HEK293 (cell line): Measurements from ENCODE around the gene CBLN1.

Source experiments
- CTCF ChIA-PET: fragments of 350-600 bp; formaldehyde crosslinking; extraction: SDS; loops from one replicate; lab custom pipeline; 2021; ENCODE audit warnings: antibody characterized with exemption; lab: Yijun Ruan, JAX
- POLR2A ChIA-PET: fragments of 300-600 bp; formaldehyde crosslinking; extraction: SDS; loops from one replicate; lab custom pipeline; 2020; ENCODE audit warnings: antibody characterized with exemption, inconsistent platforms; lab: Yijun Ruan, JAX
- H3K27ac ChIP-seq: fragments of 200-500 bp; sonication (Bioruptor generic); 2 replicates; pipeline ENCODE4 v1.5.1; 2014; ENCODE audit warnings: low read depth, low read length, control low read depth, inconsistent platforms; ENCODE audit errors: extremely low read depth
- H3K36me3 ChIP-seq, 2 experiments: fragments of 200-500 bp in 1 of 2; sonication (Bioruptor generic) in 1 of 2; 1 replicate in 1 of 2; 2 replicates in 1 of 2; pipeline ENCODE4 v1.5.1; 2014 to 2017; ENCODE audit warnings: inconsistent platforms in 2 of 2, low read length in 2 of 2; ENCODE audit not compliant: control insufficient read depth in 2 of 2, insufficient read depth in 1 of 2
- H3K4me1 ChIP-seq: fragments of 200-500 bp; sonication (Bioruptor generic); 2 replicates; pipeline ENCODE4 v1.5.1; 2014; ENCODE audit warnings: mild to moderate bottlenecking, low read length, inconsistent platforms; ENCODE audit not compliant: control insufficient read depth, insufficient read depth
- H3K4me3 ChIP-seq: 2 replicates; pipeline ENCODE4 v1.5.1; 2011; ENCODE audit warnings: low read depth, mild to moderate bottlenecking, control low read depth, low read length, moderate library complexity
- H3K9me3 ChIP-seq: fragments of 200-500 bp; sonication (Bioruptor generic); 2 replicates; pipeline ENCODE4 v1.5.1; 2014; ENCODE audit warnings: low read depth, low read length, inconsistent platforms; ENCODE audit not compliant: control insufficient read depth, insufficient read depth
- GLI4 ChIP-seq: fragments of 450-650 bp; formaldehyde crosslinking; IDR thresholded peaks from 2 replicates; pipeline ENCODE4 v1.5.1; 2016; ENCODE audit warnings: missing biosample characterization, missing genetic modification characterization
- KLF7 ChIP-seq: fragments of 450-650 bp; formaldehyde crosslinking; IDR thresholded peaks from 2 replicates; pipeline ENCODE4 v1.5.1; 2016; ENCODE audit warnings: missing biosample characterization, missing genetic modification characterization, borderline replicate concordance
- KLF9 ChIP-seq: fragments of 450-650 bp; formaldehyde crosslinking; IDR thresholded peaks from 2 replicates; pipeline ENCODE4 v1.5.1; 2016; ENCODE audit warnings: missing biosample characterization, missing genetic modification characterization, low read depth
- SALL2 ChIP-seq: fragments of 450-650 bp; formaldehyde crosslinking; IDR thresholded peaks from 2 replicates; pipeline ENCODE4 v1.5.0; 2017; ENCODE audit warnings: missing biosample characterization, mild to moderate bottlenecking, missing genetic modification characterization, borderline replicate concordance
- TRIM28 ChIP-seq: IDR thresholded peaks from 2 replicates; pipeline ENCODE4 v1.6.1; 2011; ENCODE audit warnings: low read length, control low read depth, borderline replicate concordance
- ZBTB7A ChIP-seq: fragments of 450-650 bp; formaldehyde crosslinking; IDR thresholded peaks from 2 replicates; pipeline ENCODE4 v1.5.1; 2016; ENCODE audit warnings: low read depth, missing biosample characterization, missing genetic modification characterization
- ZBTB8A ChIP-seq: fragments of 450-650 bp; formaldehyde crosslinking; IDR thresholded peaks from 2 replicates; pipeline ENCODE4 v1.5.1; 2016; ENCODE audit warnings: missing biosample characterization, missing genetic modification characterization
- ZFHX2 ChIP-seq: fragments of 450-650 bp; formaldehyde crosslinking; conservative IDR thresholded peaks from 2 replicates; pipeline ENCODE4 v1.5.1; 2016; ENCODE audit warnings: missing biosample characterization, missing genetic modification characterization
- ZIC2 ChIP-seq: fragments of 450-650 bp; formaldehyde crosslinking; IDR thresholded peaks from 2 replicates; pipeline ENCODE4 v1.5.1; 2016; ENCODE audit warnings: missing biosample characterization, missing genetic modification characterization
- ZNF24 ChIP-seq: fragments of 450-650 bp; formaldehyde crosslinking; IDR thresholded peaks from 2 replicates; pipeline ENCODE4 v1.5.1; 2016; ENCODE audit warnings: missing biosample characterization, missing genetic modification characterization
- ZNF354C ChIP-seq: fragments of 450-650 bp; formaldehyde crosslinking; IDR thresholded peaks from 2 replicates; pipeline ENCODE4 v1.5.1; 2016; ENCODE audit warnings: missing biosample characterization, missing genetic modification characterization, low read depth, borderline replicate concordance
- ZNF423 ChIP-seq: fragments of 450-650 bp; formaldehyde crosslinking; IDR thresholded peaks from 2 replicates; pipeline ENCODE4 v1.5.1; 2016; ENCODE audit warnings: missing biosample characterization, missing genetic modification characterization
- ZNF549 ChIP-seq: fragments of 450-650 bp; IDR thresholded peaks from 2 replicates; pipeline ENCODE4 v1.5.1; 2018; ENCODE audit warnings: missing biosample characterization, missing genetic modification characterization, mild to moderate bottlenecking, inconsistent platforms, moderate library complexity
- ZNF561 ChIP-seq: fragments of 450-650 bp; IDR thresholded peaks from 2 replicates; pipeline ENCODE4 v1.5.1; 2018; ENCODE audit warnings: missing biosample characterization, missing genetic modification characterization, borderline replicate concordance
- ZNF596 ChIP-seq: fragments of 450-650 bp; IDR thresholded peaks from 2 replicates; pipeline ENCODE4 v1.5.0; 2018; ENCODE audit warnings: missing biosample characterization, mild to moderate bottlenecking, missing genetic modification characterization, moderate library complexity
- ZNF600 ChIP-seq: fragments of 450-650 bp; formaldehyde crosslinking; IDR thresholded peaks from 2 replicates; pipeline ENCODE4 v1.5.1; 2016; ENCODE audit warnings: missing biosample characterization, missing genetic modification characterization
- ZNF621 ChIP-seq: fragments of 450-650 bp; formaldehyde crosslinking; IDR thresholded peaks from 2 replicates; pipeline ENCODE4 v1.5.1; 2017; ENCODE audit warnings: missing biosample characterization, missing genetic modification characterization
- ZNF624 ChIP-seq: fragments of 450-650 bp; formaldehyde crosslinking; IDR thresholded peaks from 2 replicates; pipeline ENCODE4 v1.5.1; 2017; ENCODE audit warnings: missing biosample characterization, missing genetic modification characterization
- ZNF664 ChIP-seq: fragments of 450-650 bp; formaldehyde crosslinking; IDR thresholded peaks from 2 replicates; pipeline ENCODE4 v1.5.1; 2016; ENCODE audit warnings: missing biosample characterization, missing genetic modification characterization
- ZNF843 ChIP-seq: fragments of 450-650 bp; formaldehyde crosslinking; IDR thresholded peaks from 2 replicates; pipeline ENCODE4 v1.5.1; 2016; ENCODE audit warnings: missing biosample characterization, missing genetic modification characterization
- TF ChIP-seq, protein P1 (sequence below): fragments of 450-650 bp; formaldehyde crosslinking; IDR thresholded peaks from 2 replicates; pipeline ENCODE4 v1.5.1; 2016; ENCODE audit warnings: missing biosample characterization, missing genetic modification characterization
- TF ChIP-seq, protein P2 (sequence below): fragments of 450-650 bp; formaldehyde crosslinking; IDR thresholded peaks from 2 replicates; pipeline ENCODE4 v1.5.1; 2016; ENCODE audit warnings: missing biosample characterization, missing genetic modification characterization
- TF ChIP-seq, protein P3 (sequence below): fragments of 450-650 bp; formaldehyde crosslinking; IDR thresholded peaks from 2 replicates; pipeline ENCODE4 v1.5.1; 2016; ENCODE audit warnings: missing biosample characterization, missing genetic modification characterization, borderline replicate concordance
- TF ChIP-seq, protein P4 (sequence below): fragments of 450-650 bp; formaldehyde crosslinking; IDR thresholded peaks from 2 replicates; pipeline ENCODE4 v1.5.1; 2017; ENCODE audit warnings: missing biosample characterization, missing genetic modification characterization
- TF ChIP-seq, protein P5 (sequence below): fragments of 450-650 bp; formaldehyde crosslinking; IDR thresholded peaks from 2 replicates; pipeline ENCODE4 v1.5.1; 2016; ENCODE audit warnings: missing biosample characterization, missing genetic modification characterization

Gene CBLN1

DNA sequence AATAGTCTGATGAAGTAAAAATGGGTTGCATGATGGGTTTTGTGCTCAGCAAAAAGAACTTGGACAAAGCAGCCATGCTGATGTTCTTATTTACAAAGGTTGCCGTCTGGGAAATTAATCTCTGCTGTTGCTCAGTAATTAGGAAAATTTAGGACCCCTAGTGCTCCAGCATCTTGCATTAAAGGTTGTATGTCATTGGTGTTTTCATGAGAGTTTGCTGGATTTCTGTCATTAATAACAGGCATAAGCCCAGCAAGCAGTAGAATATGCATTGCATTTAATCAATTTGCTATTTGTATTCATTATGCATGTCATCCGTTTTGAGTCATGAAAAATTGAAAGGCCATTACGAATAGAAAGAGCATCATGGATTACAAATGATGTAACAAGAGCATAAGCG is 46.7 kb upstream of the CBLN1 start (continued):
- TF ChIP-seq ZNF354C (tag by site-specific recombination) (no peak), ZIC2 (no peak), ZBTB7A (tag by site-specific recombination) (no peak), TRIM28 (no peak), SALL2 (tag by site-specific recombination) (no peak), ZNF549 (tag by site-specific recombination) (no peak), ZNF596 (tag by site-specific recombination) (no peak), KLF7 (tag by site-specific recombination) (no peak)
- TF ChIP-seq, protein P1, sequence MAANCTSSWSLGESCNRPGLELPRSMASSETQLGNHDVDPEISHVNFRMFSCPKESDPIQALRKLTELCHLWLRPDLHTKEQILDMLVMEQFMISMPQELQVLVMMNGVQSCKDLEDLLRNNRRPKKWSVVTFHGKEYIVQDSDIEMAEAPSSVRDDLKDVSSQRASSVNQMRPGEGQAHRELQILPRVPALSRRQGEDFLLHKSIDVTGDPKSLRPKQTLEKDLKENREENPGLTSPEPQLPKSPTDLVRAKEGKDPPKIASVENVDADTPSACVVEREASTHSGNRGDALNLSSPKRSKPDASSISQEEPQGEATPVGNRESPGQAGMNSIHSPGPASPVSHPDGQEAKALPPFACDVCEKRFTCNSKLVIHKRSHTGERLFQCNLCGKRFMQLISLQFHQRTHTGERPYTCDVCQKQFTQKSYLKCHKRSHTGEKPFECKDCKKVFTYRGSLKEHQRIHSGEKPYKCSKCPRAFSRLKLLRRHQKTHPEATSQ (tag by site-specific recombination), result no peak
- TF ChIP-seq, protein P2, sequence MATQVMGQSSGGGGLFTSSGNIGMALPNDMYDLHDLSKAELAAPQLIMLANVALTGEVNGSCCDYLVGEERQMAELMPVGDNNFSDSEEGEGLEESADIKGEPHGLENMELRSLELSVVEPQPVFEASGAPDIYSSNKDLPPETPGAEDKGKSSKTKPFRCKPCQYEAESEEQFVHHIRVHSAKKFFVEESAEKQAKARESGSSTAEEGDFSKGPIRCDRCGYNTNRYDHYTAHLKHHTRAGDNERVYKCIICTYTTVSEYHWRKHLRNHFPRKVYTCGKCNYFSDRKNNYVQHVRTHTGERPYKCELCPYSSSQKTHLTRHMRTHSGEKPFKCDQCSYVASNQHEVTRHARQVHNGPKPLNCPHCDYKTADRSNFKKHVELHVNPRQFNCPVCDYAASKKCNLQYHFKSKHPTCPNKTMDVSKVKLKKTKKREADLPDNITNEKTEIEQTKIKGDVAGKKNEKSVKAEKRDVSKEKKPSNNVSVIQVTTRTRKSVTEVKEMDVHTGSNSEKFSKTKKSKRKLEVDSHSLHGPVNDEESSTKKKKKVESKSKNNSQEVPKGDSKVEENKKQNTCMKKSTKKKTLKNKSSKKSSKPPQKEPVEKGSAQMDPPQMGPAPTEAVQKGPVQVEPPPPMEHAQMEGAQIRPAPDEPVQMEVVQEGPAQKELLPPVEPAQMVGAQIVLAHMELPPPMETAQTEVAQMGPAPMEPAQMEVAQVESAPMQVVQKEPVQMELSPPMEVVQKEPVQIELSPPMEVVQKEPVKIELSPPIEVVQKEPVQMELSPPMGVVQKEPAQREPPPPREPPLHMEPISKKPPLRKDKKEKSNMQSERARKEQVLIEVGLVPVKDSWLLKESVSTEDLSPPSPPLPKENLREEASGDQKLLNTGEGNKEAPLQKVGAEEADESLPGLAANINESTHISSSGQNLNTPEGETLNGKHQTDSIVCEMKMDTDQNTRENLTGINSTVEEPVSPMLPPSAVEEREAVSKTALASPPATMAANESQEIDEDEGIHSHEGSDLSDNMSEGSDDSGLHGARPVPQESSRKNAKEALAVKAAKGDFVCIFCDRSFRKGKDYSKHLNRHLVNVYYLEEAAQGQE (tag by site-specific recombination), result no peak

DNA sequence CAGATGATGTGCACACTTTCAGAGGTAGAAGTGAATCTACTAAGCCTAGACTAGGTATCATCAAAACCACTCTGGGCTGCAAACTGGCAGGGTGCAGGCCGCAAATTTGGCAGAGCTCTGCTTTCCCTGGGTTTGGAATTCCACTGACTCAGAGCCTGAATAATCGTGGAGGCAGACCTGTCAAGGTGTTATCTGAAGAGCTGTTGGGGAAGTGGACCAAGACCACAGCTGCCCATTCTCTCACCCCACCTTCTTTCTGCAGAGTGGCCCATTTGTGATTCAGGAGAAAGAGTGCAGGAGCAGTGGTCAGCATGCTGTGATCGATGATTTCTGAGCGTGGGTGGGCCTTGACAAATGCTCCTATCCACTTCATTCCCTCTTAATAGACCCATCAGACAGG is 45.8 kb upstream of the CBLN1 start:
- no peak overlapping the region for H3K4me3 ChIP-seq
- POLR2A ChIA-PET, result no interaction called here
- no peak overlapping the region for H3K27ac ChIP-seq
- no peaks in the 10 kb centered on the region for H3K36me3 ChIP-seq
- H3K9me3 ChIP-seq, result no peaks in the 10 kb centered on the region
- no peaks in the 10 kb centered on the region for H3K4me1 ChIP-seq
- CTCF ChIA-PET, result interaction anchor here (0.5 kb wide), 1 partner anchor 131 kb away, joined by 3 read pairs; no protein-coding TSS in a partner anchor
- TF ChIP-seq, protein P3, sequence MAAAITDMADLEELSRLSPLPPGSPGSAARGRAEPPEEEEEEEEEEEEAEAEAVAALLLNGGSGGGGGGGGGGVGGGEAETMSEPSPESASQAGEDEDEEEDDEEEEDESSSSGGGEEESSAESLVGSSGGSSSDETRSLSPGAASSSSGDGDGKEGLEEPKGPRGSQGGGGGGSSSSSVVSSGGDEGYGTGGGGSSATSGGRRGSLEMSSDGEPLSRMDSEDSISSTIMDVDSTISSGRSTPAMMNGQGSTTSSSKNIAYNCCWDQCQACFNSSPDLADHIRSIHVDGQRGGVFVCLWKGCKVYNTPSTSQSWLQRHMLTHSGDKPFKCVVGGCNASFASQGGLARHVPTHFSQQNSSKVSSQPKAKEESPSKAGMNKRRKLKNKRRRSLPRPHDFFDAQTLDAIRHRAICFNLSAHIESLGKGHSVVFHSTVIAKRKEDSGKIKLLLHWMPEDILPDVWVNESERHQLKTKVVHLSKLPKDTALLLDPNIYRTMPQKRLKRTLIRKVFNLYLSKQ (tag by site-specific recombination), result no peak
- TF ChIP-seq ZNF843 (no peak), ZNF621 (tag by site-specific recombination) (no peak), GLI4 (tag by site-specific recombination) (no peak), ZNF561 (tag by site-specific recombination) (no peak), ZNF624 (no peak), ZNF600 (tag by site-specific recombination) (no peak), ZNF423 (tag by site-specific recombination) (no peak), ZFHX2 (tag by site-specific recombination) (no peak), ZNF664 (tag by site-specific recombination) (no peak), KLF9 (no peak), ZNF24 (no peak), ZBTB8A (no peak)
- TF ChIP-seq, protein P4, sequence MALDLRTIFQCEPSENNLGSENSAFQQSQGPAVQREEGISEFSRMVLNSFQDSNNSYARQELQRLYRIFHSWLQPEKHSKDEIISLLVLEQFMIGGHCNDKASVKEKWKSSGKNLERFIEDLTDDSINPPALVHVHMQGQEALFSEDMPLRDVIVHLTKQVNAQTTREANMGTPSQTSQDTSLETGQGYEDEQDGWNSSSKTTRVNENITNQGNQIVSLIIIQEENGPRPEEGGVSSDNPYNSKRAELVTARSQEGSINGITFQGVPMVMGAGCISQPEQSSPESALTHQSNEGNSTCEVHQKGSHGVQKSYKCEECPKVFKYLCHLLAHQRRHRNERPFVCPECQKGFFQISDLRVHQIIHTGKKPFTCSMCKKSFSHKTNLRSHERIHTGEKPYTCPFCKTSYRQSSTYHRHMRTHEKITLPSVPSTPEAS (tag by site-specific recombination), result no peak
- TF ChIP-seq, protein P5, sequence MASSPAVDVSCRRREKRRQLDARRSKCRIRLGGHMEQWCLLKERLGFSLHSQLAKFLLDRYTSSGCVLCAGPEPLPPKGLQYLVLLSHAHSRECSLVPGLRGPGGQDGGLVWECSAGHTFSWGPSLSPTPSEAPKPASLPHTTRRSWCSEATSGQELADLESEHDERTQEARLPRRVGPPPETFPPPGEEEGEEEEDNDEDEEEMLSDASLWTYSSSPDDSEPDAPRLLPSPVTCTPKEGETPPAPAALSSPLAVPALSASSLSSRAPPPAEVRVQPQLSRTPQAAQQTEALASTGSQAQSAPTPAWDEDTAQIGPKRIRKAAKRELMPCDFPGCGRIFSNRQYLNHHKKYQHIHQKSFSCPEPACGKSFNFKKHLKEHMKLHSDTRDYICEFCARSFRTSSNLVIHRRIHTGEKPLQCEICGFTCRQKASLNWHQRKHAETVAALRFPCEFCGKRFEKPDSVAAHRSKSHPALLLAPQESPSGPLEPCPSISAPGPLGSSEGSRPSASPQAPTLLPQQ (tag by site-specific recombination), result no peak
